ENCODE results near the gene ELFN2.

ELFN2 gene

DNA sequence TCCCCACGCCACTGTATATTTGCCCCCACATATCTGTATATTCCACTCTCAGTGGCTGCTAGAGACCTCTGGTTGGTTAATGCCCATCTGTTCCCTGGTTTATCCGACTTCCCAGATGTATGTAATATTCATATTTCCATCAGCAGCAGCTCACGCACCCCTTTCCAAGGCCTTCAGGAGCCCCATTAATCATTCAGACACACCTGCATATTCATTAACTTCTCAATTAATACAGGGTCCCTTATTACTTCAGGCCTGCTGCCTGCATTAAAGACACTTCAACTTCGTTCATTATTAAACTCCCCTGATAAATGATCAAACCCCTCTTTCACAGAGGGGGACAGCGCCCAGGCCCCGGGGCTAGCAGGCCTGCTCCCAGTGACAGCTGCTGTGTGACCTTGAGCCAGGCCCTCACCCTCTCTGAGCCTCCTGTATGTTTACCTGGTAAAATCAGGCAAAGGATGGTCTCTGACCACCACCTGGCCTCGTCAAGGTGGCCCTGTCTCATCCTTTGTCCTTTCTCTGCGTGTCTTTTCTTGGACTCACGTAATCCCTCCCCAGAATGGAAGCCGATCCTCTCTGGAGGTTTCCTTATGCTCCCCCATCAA lies 34.5 kb downstream of the ELFN2 start:
- Histone ChIP-seq H3K9me2 (replicated peaks; ENCODE audit: control insufficient read depth, low read length) (no peaks in the 10 kb centered on the region), H3K27ac (ENCODE audit: low read depth, low read length) (no peak overlapping the region), H4K20me1 (ENCODE audit: control insufficient read depth, insufficient read depth, low read depth, low read length) (no peaks in the 10 kb centered on the region), H3K4me3 (ENCODE audit: low read length) (no peak overlapping the region), H3K4me2 (ENCODE audit: low read length) (no peak overlapping the region), H3K27me3 (ENCODE audit: control insufficient read depth, low read length) (no peaks in the 10 kb centered on the region), H3K79me2 (ENCODE audit: control insufficient read depth, low read length) (no peaks in the 10 kb centered on the region), H3K4me1 (ENCODE audit: control insufficient read depth, low read length) (no peaks in the 10 kb centered on the region), H3F3A (ENCODE audit: control insufficient read depth, insufficient read depth) (no peaks in the 10 kb centered on the region), H3K9me3 (ENCODE audit: control insufficient read depth, insufficient read depth, low read length) (no peaks in the 10 kb centered on the region), H3K36me3 (ENCODE audit: control insufficient read depth, low read length) (no peaks in the 10 kb centered on the region)
- no peak for TF ChIP-seq EZH2phosphoT487 (IDR thresholded peaks at IDR 0.05; ENCODE audit: borderline replicate concordance, low read length)
- TF ChIP-seq, protein P1, sequence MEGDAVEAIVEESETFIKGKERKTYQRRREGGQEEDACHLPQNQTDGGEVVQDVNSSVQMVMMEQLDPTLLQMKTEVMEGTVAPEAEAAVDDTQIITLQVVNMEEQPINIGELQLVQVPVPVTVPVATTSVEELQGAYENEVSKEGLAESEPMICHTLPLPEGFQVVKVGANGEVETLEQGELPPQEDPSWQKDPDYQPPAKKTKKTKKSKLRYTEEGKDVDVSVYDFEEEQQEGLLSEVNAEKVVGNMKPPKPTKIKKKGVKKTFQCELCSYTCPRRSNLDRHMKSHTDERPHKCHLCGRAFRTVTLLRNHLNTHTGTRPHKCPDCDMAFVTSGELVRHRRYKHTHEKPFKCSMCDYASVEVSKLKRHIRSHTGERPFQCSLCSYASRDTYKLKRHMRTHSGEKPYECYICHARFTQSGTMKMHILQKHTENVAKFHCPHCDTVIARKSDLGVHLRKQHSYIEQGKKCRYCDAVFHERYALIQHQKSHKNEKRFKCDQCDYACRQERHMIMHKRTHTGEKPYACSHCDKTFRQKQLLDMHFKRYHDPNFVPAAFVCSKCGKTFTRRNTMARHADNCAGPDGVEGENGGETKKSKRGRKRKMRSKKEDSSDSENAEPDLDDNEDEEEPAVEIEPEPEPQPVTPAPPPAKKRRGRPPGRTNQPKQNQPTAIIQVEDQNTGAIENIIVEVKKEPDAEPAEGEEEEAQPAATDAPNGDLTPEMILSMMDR (IDR thresholded peaks at IDR 0.05; ENCODE audit: low read depth, low read length, poor library complexity, severe bottlenecking): no peak

DNA sequence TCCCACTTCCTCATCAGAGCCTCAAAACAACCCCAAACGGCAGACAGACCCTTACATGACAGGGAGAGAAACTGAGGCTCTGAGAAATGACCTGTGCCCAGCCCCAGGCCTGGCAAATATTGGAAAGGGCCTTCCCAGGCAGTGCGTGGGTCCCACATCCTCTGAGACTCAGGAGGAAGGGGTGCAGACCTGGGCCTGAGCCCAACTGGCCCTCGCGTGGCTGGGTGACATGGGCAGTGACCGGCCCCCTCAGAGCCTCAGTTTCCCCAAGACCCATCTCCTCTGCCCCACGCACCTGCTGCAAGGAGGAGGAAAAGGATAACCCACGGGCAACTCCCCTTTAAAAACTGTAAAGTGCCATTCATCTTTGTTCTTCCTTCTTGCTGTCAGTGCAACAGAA lies 35.6 kb downstream of the ELFN2 start:
- H3K9me3 ChIP-seq (ENCODE audit: control insufficient read depth, insufficient read depth, low read length): no peaks in the 10 kb centered on the region
- H3K27ac ChIP-seq (ENCODE audit: low read depth, low read length): no peak overlapping the region
- H3K4me1 ChIP-seq (ENCODE audit: control insufficient read depth, low read length): no peaks in the 10 kb centered on the region
- no peak overlapping the region for H3K4me3 ChIP-seq (ENCODE audit: low read length)
- TF ChIP-seq EZH2phosphoT487 (IDR thresholded peaks at IDR 0.05; ENCODE audit: borderline replicate concordance, low read length): no peak
- TF ChIP-seq, protein P1 (IDR thresholded peaks at IDR 0.05; ENCODE audit: low read depth, low read length, poor library complexity, severe bottlenecking): no peak
- no peak overlapping the region for H3K4me2 ChIP-seq (ENCODE audit: low read length)
- H3K36me3 ChIP-seq (ENCODE audit: control insufficient read depth, low read length): no peaks in the 10 kb centered on the region
- no peaks in the 10 kb centered on the region for H3K9me2 ChIP-seq (replicated peaks; ENCODE audit: control insufficient read depth, low read length)
- no peaks in the 10 kb centered on the region; the same call in 1 of the 2 replicates for H3K27me3 ChIP-seq (ENCODE audit: control insufficient read depth, low read length)
- H4K20me1 ChIP-seq (ENCODE audit: control insufficient read depth, insufficient read depth, low read depth, low read length): no peaks in the 10 kb centered on the region
- H3K79me2 ChIP-seq (ENCODE audit: control insufficient read depth, low read length): no peaks in the 10 kb centered on the region
- no peaks in the 10 kb centered on the region for H3F3A ChIP-seq (ENCODE audit: control insufficient read depth, insufficient read depth)

DNA sequence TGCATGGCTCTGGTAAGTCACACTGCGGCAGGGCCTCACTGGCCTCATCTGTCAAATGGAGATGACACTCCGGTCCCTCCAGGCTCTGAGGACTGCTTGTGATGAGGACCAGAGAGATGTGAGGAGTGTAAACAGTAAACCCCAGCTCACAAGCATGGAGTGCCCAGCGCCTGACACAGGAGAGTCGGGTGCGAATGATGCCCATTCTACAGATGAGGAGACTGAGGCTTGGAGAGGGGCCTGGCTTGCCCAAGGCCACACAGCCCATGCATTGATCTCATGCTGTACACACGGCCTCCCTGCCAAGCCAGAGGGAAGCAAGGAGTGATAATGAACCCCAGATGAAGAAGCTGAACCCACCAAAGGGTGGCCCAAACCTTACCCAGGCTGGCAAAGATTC lies 37.2 kb downstream of the ELFN2 start:
- Histone ChIP-seq H3K4me2 (ENCODE audit: low read length) (no peak overlapping the region), H3K27me3 (ENCODE audit: control insufficient read depth, low read length) (no peaks in the 10 kb centered on the region; the same call in none of the 2 replicates), H3K9me3 (ENCODE audit: control insufficient read depth, insufficient read depth, low read length) (no peaks in the 10 kb centered on the region), H3K4me1 (ENCODE audit: control insufficient read depth, low read length) (no peaks in the 10 kb centered on the region), H3K27ac (ENCODE audit: low read depth, low read length) (no peak overlapping the region), H3K79me2 (ENCODE audit: control insufficient read depth, low read length) (no peaks in the 10 kb centered on the region), H3K9me2 (replicated peaks; ENCODE audit: control insufficient read depth, low read length) (no peaks in the 10 kb centered on the region), H3K36me3 (ENCODE audit: control insufficient read depth, low read length) (no peaks in the 10 kb centered on the region), H4K20me1 (ENCODE audit: control insufficient read depth, insufficient read depth, low read depth, low read length) (no peaks in the 10 kb centered on the region), H3K4me3 (ENCODE audit: low read length) (no peak overlapping the region), H3F3A (ENCODE audit: control insufficient read depth, insufficient read depth) (no peaks in the 10 kb centered on the region)
- TF ChIP-seq, protein P1 (IDR thresholded peaks at IDR 0.05; ENCODE audit: low read depth, low read length, poor library complexity, severe bottlenecking): no peak
- TF ChIP-seq EZH2phosphoT487 (IDR thresholded peaks at IDR 0.05; ENCODE audit: borderline replicate concordance, low read length): no peak

Measured in DOHH2 (cell line).